Mucosa of stomach (tissue), 1 donor: ENCODE data around the gene ACER3.
"Not testable (repeated sequence)": the region's sequence is repeated elsewhere in the genome, so short reads cannot be mapped to it uniquely, and the experiment has no call there.

Experiments
- H3K27me3 ChIP-seq: one replicate; pipeline ENCODE4 v1.7.0; 2013; ENCODE audit warnings: mild to moderate bottlenecking, low read length; ENCODE audit not compliant: control insufficient read depth, insufficient read depth
- H3K36me3 ChIP-seq: one replicate; pipeline ENCODE4 v1.7.0; 2013; ENCODE audit warnings: low read length; ENCODE audit not compliant: control insufficient read depth, insufficient read depth
- H3K4me1 ChIP-seq: one replicate; pipeline ENCODE4 v1.7.0; 2013; ENCODE audit warnings: mild to moderate bottlenecking, low read length; ENCODE audit not compliant: control insufficient read depth, insufficient read depth
- H3K4me3 ChIP-seq: one replicate; pipeline ENCODE4 v1.7.0; 2013; ENCODE audit warnings: low read length
- H3K9ac ChIP-seq: one replicate; pipeline ENCODE4 v1.7.0; 2013; ENCODE audit warnings: mild to moderate bottlenecking, low read length, moderate library complexity
- H3K9me3 ChIP-seq: one replicate; pipeline ENCODE4 v1.7.0; 2013; ENCODE audit warnings: mild to moderate bottlenecking, low read length, moderate library complexity; ENCODE audit not compliant: control insufficient read depth
- donor health status: Pancreatic carcinoma.

Gene ACER3

GRCh38 chr11:76962583-76963416 is 102.1 kb downstream of the ACER3 start:
- Histone ChIP-seq H3K36me3 (no peaks in the 10 kb centered on the region), H3K9me3 (no peaks in the 10 kb centered on the region), H3K4me3 (no peak overlapping the region), H3K4me1 (peaks cover 18% of the 10 kb centered on the region), H3K9ac (peak overlapping the region; percentile 39), H3K27me3 (no peaks in the 10 kb centered on the region)

GRCh38 chr11:76963417-76964168 is 102.9 kb downstream of the ACER3 start:
- not testable (repeated sequence) for H3K9ac ChIP-seq, H3K27me3 ChIP-seq, H3K36me3 ChIP-seq, H3K4me3 ChIP-seq, H3K9me3 ChIP-seq
- peaks cover 18% of the 10 kb centered on the region for H3K4me1 ChIP-seq

- H3K4me3 ChIP-seq = no peak overlapping the region
- H3K27me3 ChIP-seq = no peaks in the 10 kb centered on the region
- no peaks in the 10 kb centered on the region for H3K36me3 ChIP-seq
- no peaks in the 10 kb centered on the region for H3K4me1 ChIP-seq
- no peak overlapping the region for H3K9ac ChIP-seq
- no peaks in the 10 kb centered on the region for H3K9me3 ChIP-seq
Observed at GRCh38 chr11:76972051-76972450, 111.3 kb downstream of the ACER3 start.

GRCh38 chr11:76974179-76974891 is 113.6 kb downstream of the ACER3 start:
- Histone ChIP-seq H3K9ac (no peak overlapping the region), H3K27me3 (no peaks in the 10 kb centered on the region), H3K4me1 (no peaks in the 10 kb centered on the region), H3K36me3 (no peaks in the 10 kb centered on the region), H3K9me3 (no peaks in the 10 kb centered on the region), H3K4me3 (no peak overlapping the region)

- Histone ChIP-seq H3K9ac (no peak overlapping the region), H3K4me1 (no peaks in the 10 kb centered on the region), H3K27me3 (no peaks in the 10 kb centered on the region), H3K4me3 (no peak overlapping the region), H3K36me3 (no peaks in the 10 kb centered on the region), H3K9me3 (no peaks in the 10 kb centered on the region)
Observed at GRCh38 chr11:76975513-76975912, 114.8 kb downstream of the ACER3 start.

- Histone ChIP-seq H3K4me1 (no peaks in the 10 kb centered on the region), H3K9ac (no peak overlapping the region), H3K9me3 (no peaks in the 10 kb centered on the region), H3K36me3 (no peaks in the 10 kb centered on the region), H3K4me3 (no peak overlapping the region), H3K27me3 (no peaks in the 10 kb centered on the region)
Observed at GRCh38 chr11:76977791-76978190, 117.1 kb downstream of the ACER3 start.

GRCh38 chr11:76978239-76978638 is 117.5 kb downstream of the ACER3 start:
- no peaks in the 10 kb centered on the region for H3K9me3 ChIP-seq
- H3K36me3 ChIP-seq = no peaks in the 10 kb centered on the region
- no peak overlapping the region for H3K9ac ChIP-seq
- H3K4me3 ChIP-seq = no peak overlapping the region
- no peaks in the 10 kb centered on the region for H3K4me1 ChIP-seq
- no peaks in the 10 kb centered on the region for H3K27me3 ChIP-seq

- Histone ChIP-seq H3K4me1 (no peaks in the 10 kb centered on the region), H3K36me3 (no peaks in the 10 kb centered on the region), H3K4me3 (no peak overlapping the region), H3K9me3 (no peaks in the 10 kb centered on the region), H3K9ac (no peak overlapping the region), H3K27me3 (no peaks in the 10 kb centered on the region)
Observed at GRCh38 chr11:76978818-76979217, 118.1 kb downstream of the ACER3 start.

- no peaks in the 10 kb centered on the region for H3K9me3 ChIP-seq
- H3K9ac ChIP-seq = no peak overlapping the region
- no peak overlapping the region for H3K4me3 ChIP-seq
- peaks cover 5% of the 10 kb centered on the region for H3K4me1 ChIP-seq
- no peaks in the 10 kb centered on the region for H3K36me3 ChIP-seq
- H3K27me3 ChIP-seq = no peaks in the 10 kb centered on the region
Observed at GRCh38 chr11:76980196-76980595, 119.5 kb downstream of the ACER3 start.

- no peaks in the 10 kb centered on the region for H3K9me3 ChIP-seq
- H3K9ac ChIP-seq = no peak overlapping the region
- no peaks in the 10 kb centered on the region for H3K27me3 ChIP-seq
- H3K4me1 ChIP-seq = peaks cover 7% of the 10 kb centered on the region
- H3K36me3 ChIP-seq = no peaks in the 10 kb centered on the region
- H3K4me3 ChIP-seq = no peak overlapping the region
Observed at GRCh38 chr11:76984743-76985142, 124.0 kb downstream of the ACER3 start.

- H3K9me3 ChIP-seq = no peaks in the 10 kb centered on the region
- no peak overlapping the region for H3K9ac ChIP-seq
- no peaks in the 10 kb centered on the region for H3K27me3 ChIP-seq
- no peaks in the 10 kb centered on the region for H3K36me3 ChIP-seq
- H3K4me3 ChIP-seq = no peak overlapping the region
- peaks cover 7% of the 10 kb centered on the region for H3K4me1 ChIP-seq
Observed at GRCh38 chr11:76987203-76987602, 126.5 kb downstream of the ACER3 start.

GRCh38 chr11:76990628-76991027 is 129.9 kb downstream of the ACER3 start:
- Histone ChIP-seq H3K9ac (no peak overlapping the region), H3K27me3 (no peaks in the 10 kb centered on the region), H3K9me3 (no peaks in the 10 kb centered on the region), H3K4me1 (peaks cover 12% of the 10 kb centered on the region), H3K4me3 (no peak overlapping the region), H3K36me3 (no peaks in the 10 kb centered on the region)
